ENCODE measurements around the gene UCKL1. TPM values are rescaled to one million over a fixed set of nuclear protein-coding genes. Genes with fewer than 3 reads are reported as not detected.

UCKL1 gene

GRCh38 chr20:63890201-63890576 is 66.0 kb downstream of the UCKL1 start:
- Histone ChIP-seq H3K9ac (ENCODE audit: low read depth, low read length) (no peak overlapping the region), H3K27me3 (ENCODE audit: control insufficient read depth, insufficient read depth, low read length) (no peaks in the 10 kb centered on the region), H3K4me3 (ENCODE audit: low read length) (no peak overlapping the region), H3K4me1 (ENCODE audit: control insufficient read depth, insufficient read depth, low read length) (peaks cover 4% of the 10 kb centered on the region), H3K36me3 (ENCODE audit: insufficient read depth, low read length) (peaks cover 63% of the 10 kb centered on the region), H3K9me3 (replicated peaks; ENCODE audit: low read length) (no peaks in the 10 kb centered on the region), H3K4me2 (ENCODE audit: low read length) (no peak overlapping the region)

Small RNA genes within 50 kb of the gene (small RNA-seq; reads per million reads assigned to genes)
- gene MIR647 (not detected), gene MIR941-2 (not detected), gene MIR941-4 (not detected), gene MIR941-5 (not detected), gene RNU1-134P (10.0 reads per million, percentile 91 among the genes with 10 or more reads in this experiment)

All from skeletal muscle satellite cell (primary cell).